Sigmoid colon (tissue), 4 donors: Measurements from ENCODE around the gene KRTAP16-1.

Experiments used
- EP300 ChIP-seq, 4 donors: sonication (generic); formaldehyde crosslinking; IDR thresholded peaks; one replicate each; pipeline ENCODE4 v1.6.1; 2017; ENCODE audit warnings: antibody characterized with exemption in 4 of 4
- POLR2A ChIP-seq, 2 donors: fragments of 450-650 bp; IDR thresholded peaks; one replicate each; pipeline ENCODE4 v1.6.1; 2016; ENCODE audit warnings: antibody characterized with exemption in 2 of 2, mild to moderate bottlenecking in 2 of 2, moderate library complexity in 2 of 2
- POLR2AphosphoS5 ChIP-seq, 4 donors: sonication (generic); formaldehyde crosslinking; IDR thresholded peaks; one replicate each; pipeline ENCODE4 v1.6.1; 2017; ENCODE audit warnings: antibody characterized with exemption in 4 of 4

GRCh38 chr17:41322903-41323895, 14.1 kb upstream of the KRTAP16-1 start:
- TF ChIP-seq POLR2AphosphoS5 (IDR thresholded peaks at IDR 0.05) (no peak), EP300 (IDR thresholded peaks at IDR 0.05) (no peak), POLR2A (IDR thresholded peaks at IDR 0.05) (no peak)
